GM19324 (cell line): Measurements from ENCODE around the gene HOXD3.

Experiments used
- ATAC-seq: cut with Tn5 transposase; IDR thresholded peaks from one replicate; pipeline ENCODE4 v1.9.1; 2021; ENCODE audit warnings: mild to moderate bottlenecking, moderate library complexity; ENCODE audit not compliant: unreplicated experiment, low FRiP score

HOXD3 gene

DNA sequence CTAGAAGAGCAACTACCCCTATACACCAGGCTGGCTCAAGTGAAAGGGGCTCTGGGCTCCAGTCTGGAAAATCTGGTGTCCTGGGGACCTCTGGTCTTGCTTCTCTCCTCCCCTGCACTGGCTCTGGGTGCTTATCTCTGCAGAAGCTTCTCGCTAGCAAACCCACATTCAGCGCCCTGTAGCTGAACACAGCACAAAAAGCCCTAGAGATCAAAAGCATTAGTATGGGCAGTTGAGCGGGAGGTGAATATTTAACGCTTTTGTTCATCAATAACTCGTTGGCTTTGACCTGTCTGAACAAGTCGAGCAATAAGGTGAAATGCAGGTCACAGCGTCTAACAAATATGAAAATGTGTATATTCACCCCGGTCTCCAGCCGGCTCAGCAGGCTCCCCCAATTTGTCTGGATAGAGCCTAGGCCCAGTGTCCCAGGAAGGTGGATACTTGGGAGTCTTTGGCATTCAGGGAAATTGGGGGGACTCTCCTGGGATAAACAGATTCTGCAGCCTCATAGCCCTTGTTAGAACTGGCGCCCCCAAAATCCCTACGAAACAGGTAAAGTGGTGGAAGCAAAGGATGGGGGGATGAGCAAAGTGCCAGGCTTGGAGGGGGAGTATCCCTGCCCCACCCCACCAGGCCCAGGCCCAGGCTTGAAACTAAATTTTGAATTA, 8.2 kb upstream of the HOXD3 start:
- ATAC-seq, result no peak

DNA sequence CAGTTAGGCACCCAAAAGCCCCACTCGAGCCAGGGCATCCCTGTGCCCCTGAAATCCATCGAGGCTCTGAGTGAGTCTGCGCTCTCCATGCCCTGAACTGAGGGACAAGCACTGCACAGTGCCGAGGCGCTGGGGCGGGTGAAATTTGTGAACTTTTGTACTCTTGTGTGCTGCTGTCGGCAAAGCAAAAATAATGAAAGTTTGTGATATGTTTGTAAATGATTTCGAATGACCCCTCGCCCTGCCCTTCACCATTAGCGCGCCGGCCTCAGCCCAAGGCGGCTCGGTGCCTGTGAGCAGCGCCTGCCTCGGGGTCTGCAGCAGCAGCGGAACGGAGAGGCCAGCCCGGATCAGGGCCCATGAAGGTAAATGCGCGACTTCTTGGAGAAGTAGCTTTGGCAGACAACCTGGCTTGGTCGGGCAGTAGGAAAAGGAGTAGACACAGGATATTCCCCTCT, 7.6 kb upstream of the HOXD3 start:
- no peak for ATAC-seq

DNA sequence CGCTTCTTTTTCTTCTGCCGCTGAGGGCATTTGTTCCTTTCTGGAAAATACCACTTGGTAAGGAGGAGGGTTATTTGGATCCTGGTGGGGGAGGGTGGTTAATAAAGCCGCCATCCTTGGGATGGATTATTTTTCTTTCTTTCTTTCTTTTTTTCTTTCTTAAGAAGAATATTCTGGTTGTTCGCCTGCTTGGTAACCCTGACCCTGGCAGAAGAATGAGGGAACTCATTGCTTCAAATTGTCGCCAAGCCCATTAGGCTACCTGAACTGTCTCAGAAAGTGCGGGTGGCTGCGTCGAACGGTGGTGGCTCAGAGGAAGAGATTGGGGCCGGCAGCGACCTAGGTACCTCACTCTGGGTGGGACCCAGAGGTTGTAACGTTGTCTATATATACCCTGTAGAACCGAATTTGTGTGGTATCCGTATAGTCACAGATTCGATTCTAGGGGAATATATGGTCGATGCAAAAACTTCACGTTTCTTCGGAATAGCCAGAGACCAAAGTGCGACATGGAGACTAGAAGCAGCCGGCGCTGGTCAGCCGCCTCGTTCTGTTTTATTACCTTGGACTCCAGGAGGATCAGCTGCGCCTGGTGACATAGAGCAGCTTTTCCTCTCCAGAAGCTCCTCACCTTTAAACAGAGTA, 7.0 kb upstream of the HOXD3 start:
- no peak for ATAC-seq

DNA sequence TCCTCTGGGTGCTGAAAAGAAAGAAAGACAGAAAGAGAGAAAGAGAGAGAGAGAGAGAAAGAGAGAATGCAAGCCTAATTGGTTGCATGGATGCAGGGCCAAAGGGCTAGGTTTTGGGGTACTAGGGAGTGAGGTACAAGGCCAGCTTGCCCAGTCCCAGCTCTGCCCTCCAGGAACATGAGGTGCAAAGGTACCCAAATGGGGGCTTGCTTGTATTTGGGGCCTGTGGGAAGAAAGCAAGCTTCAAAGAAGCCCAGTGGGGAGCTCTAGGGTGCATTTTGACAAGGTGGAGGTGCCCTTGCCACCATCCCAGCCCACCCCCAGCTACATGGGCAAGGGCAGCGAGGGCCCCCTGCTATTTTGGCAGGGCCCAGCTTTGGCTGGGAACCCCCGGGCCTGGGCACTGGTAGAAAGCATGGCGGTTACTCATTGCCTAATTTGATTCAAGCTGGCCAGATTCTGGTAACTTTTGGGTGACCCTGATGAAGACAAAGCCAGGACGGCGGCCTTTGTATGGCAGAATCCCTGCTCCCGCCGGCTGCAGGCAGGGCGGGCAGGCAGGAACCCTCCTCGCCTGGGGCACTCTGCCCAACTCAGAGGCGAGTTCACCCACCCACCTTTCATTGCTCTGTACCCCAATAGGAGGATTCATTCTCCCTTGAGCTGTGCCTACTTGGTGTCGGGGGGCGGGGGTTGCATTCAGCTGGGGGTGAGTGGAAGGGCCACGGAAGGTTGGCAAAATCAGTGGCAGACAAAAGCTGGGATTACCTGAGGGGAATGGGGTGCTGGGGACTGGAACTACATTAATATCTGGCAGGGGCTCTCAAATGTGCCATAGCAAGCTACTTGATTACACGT, 6.3 kb upstream of the HOXD3 start:
- no peak for ATAC-seq

DNA sequence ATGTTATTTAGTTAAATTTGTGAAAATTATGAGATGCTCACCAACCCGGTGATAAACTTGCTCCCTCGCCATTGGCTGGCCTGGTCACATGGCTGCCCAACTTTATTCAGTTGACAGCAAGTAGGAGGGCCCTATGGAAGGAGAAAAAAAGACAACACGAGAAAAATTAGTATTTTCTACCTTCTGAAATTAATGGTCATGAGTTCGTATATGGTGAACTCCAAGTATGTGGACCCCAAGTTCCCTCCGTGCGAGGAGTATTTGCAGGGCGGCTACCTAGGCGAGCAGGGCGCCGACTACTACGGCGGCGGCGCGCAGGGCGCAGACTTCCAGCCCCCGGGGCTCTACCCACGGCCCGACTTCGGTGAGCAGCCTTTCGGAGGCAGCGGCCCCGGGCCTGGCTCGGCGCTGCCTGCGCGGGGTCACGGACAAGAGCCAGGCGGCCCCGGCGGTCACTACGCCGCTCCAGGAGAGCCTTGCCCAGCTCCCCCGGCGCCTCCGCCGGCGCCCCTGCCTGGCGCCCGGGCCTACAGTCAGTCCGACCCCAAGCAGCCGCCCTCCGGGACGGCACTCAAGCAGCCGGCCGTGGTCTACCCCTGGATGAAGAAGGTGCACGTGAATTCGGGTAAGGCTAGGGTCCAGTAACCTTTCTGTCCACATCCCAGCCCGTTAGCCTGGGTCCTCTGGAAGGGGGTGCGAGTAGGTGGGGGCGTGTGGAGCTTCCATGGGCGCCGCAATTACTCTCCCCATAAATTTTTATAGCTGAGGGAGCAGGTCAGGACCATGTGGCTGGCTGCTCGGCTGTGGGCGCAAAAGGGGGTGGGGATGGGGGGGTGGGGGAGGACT, 5.4 kb upstream of the HOXD3 start, which contains the start of gene HOXD4:
Gene HOXD4, plus strand, starts transcription at position 109 of the 846 bp plus-strand sequence. Its CDS starts 84 bp downstream, at position 193.
- no peak for ATAC-seq

DNA sequence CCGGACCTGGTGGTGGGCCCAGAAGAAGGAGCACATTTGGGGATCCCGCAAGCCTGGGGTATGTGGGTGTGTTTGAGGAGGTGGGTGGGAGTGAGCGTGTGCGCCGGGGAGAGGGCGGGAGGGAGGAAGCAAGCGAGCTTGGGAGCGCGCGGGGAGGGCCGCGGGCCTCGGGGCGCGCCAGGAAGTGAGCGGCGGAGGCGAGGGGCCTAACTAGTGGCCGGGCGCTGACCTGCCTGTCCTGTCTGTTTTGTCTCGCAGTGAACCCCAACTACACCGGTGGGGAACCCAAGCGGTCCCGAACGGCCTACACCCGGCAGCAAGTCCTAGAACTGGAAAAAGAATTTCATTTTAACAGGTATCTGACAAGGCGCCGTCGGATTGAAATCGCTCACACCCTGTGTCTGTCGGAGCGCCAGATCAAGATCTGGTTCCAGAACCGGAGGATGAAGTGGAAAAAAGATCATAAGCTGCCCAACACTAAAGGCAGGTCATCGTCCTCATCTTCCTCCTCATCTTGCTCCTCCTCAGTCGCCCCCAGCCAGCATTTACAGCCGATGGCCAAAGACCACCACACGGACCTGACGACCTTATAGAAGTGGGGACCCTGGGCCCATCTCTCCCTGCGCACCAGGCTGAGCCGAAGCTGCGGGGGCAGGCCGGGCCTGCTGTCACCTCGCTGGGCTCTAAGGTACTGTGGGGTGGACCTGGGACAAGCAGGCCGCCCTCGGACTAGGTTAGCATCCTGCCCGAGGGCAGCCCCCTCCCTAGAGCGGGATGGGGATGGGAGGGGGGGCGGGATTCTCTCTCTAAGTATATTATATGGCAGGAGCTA, 4.5 kb upstream of the HOXD3 start:
- ATAC-seq, result no peak

DNA sequence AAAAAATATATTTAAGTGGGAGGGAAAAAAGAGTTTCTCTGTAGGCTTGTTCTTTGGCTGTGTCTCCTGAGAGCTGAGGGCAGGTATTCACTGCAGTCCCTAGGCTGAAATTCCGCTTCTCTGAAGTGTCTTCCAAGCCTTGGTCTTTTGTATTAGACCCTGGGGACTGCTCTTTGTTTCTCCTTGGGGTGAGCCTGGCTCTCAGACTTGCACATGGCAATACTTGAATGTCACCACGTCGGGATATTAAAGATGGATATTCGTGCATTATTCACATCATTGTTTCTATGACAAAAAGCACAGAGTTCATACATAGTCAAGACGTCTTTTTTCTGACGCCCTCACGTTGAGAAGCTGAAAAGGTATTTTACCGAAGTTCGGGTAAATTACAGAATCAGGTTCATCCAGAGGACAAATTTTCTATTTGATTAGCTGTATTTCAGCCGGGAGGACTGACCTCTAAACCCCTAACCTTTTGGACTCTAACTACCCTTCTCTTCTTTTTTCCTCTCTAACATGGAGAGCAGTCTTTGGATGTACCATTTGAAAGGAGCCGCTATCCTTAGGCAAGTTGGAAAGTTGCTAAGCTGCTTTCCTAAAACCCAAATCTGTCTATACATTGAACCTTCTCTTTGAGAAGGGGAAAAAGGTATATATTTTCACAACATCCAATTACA, 2.4 kb upstream of the HOXD3 start:
- no peak for ATAC-seq

DNA sequence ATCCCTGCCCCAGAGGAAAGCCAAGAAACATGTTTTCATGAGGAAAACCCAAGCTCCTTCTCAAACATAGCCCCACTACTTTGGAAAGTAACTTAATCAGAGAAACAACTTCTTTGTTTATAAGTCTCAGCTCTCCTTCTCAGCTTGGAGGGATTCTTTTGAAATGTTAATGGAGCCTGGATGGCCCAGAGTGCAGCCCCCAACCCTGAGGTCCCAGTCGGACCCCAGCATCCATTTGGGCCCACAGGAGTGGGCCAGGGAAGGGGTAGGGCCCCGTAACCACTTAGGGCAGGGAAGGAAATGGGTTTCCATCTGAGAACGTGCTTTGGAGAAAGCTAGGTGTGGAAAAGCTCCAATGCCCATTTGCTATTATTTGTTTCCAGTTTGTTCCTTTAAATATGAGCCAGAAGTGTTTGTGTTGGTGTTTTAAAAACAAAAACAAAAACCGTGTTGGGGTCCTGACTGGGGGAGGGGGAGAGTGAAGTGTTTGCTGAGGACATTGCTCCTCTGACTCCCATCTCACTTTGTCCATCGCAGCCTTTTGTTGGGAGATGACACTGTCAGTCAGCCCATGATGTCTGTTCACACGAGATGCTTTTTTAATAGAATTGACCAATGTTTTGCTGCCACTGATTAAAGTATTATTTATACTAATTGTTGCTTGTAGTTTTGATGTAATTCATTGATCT, 1.6 kb upstream of the HOXD3 start:
- no peak for ATAC-seq

DNA sequence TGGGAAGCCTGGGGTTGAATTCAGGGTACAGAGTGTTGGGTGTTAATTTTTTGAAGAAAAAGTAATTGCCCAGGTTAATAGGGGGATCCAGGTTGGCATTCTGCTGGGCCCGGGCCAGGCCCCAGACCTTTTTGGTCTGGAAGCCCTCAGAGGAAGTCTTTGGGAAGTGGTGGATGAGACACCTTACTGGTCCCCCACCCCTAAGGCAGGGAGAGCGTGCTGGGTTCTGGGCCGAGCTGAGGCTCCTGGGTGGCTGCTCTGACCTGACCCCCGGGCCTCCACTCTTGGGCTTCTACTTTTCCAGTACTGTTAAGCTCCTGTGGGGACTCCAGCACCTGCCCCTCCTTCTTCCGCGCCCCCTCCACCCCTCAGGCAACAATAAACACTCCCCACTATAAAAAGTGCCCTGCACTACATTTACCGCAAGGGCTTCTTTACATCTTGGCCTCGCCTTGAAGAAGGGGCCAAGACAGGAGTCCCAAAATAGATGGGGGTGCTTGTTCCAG, 753 bp upstream of the HOXD3 start:
- no peak for ATAC-seq

DNA sequence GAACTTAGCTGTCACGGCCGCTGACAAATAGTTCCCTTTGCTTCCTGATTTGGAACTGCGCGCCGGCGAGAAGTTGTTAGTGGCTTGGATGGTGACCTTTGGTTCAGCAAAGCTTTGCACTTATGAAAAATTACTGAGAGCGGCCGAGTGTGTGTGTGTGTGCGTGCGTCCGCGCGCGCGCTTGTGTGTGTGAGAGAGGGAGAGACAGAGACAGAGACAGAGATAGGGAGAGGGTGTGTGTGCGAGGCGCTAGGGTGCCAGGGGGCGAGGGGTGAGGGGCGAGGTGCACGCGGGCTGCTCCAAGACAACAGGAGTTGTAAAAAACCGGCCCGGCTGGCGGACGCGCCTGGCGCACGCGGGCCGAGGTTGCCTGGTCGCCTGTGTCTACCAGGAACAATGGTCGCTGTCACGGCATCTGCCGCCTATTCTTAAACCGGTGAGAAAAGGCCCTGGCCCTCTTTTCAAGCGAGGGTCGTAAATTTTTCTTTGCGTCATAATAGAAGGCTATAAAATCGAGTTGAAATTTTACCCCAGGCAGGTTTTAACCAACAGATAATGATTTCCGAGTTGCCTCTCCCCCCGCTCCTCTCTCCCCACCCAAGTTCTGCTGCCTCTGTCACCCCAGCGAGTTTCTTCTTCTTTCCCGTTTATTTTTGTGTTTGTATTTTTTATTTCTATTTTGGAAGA, 535 bp downstream of the HOXD3 start:
- no peak for ATAC-seq

DNA sequence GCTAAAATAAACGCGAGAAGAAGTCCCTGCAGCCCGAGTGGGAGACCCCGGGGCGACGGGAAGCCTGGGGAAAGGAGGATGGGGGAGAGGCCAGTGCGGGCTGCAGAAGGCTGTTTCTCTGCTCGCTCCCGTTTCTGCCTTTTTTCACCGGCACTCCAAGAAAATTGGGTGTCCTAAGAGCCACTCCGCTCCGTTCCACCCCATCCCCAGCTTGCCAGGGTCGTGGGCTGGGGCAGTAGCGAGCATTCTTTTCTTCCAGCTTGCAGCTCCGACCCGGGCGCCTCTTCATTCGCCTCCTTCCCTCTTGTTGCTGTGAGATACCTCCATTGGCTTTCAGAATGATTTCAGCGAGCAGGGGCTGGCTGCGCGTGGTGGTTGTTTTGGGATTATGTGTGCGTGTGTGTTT, 1.1 kb downstream of the HOXD3 start:
- ATAC-seq, result no peak

DNA sequence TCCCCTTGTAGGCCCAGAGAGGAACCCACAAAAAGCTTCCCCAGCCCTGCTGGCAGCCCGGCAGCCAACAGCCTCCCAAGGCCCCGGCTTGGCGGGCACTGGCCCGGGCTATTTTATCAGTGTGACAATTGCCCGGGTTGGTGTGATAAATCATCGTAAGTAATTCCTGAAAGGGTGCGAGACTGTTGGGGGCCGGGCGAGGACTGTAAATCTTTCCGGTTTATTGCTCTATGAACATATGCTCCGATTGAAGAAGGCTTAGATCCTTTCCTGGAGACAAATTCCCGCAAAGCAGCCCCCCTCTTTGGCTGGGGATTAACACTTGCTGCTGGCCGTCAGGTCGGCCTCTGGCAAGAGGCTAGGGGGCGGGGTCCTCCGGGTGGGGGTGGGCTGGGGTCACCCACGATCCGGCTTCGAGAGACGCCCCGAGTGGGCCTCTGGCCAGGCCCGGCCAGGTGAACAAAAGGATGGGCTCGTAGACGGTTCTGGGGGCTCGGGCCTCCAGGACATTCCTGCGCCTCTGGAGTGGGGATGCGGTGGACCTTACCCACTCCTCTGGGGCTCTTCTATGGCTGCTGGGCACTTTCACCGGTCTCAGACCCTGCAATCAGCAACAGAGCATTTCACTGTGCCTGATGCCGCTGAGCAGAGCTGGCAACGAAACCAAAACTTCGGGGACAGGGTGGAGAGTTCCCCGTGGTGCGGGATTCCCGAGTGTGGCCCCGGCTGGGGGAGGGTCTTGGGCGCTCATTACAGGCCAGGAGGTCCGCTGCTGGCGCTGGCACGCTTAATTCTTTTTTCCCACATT, 2.0 kb downstream of the HOXD3 start:
- ATAC-seq, result no peak

DNA sequence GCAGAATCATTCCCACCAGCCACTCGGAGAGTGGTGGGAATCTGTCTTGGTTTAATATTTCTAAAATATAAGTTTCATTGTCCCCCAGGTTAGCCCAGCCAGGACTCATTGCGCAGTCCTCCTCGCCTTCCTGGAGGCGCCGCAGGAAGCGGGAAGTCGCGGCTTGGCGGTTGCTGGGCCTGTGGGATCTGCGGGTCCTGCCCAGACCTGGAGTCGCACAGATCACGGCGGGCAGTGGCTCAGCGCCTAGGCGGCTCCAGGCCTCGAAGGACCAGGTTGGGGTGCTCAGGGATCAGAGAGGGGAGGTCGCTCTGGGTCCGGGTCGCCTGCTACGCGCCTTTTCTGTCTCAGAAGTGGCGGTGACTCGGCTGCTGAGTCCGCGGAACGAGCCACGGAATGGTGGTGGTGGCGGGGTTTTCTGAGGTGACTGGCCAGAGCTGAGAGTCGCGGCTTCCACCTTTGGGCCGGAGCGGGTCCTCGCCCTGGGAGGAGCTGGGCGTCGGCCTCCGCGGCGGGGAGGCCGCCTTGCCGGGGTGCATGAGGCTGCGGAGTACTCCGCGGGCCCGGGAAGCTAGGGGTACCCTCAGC, 2.6 kb downstream of the HOXD3 start:
- no peak for ATAC-seq

DNA sequence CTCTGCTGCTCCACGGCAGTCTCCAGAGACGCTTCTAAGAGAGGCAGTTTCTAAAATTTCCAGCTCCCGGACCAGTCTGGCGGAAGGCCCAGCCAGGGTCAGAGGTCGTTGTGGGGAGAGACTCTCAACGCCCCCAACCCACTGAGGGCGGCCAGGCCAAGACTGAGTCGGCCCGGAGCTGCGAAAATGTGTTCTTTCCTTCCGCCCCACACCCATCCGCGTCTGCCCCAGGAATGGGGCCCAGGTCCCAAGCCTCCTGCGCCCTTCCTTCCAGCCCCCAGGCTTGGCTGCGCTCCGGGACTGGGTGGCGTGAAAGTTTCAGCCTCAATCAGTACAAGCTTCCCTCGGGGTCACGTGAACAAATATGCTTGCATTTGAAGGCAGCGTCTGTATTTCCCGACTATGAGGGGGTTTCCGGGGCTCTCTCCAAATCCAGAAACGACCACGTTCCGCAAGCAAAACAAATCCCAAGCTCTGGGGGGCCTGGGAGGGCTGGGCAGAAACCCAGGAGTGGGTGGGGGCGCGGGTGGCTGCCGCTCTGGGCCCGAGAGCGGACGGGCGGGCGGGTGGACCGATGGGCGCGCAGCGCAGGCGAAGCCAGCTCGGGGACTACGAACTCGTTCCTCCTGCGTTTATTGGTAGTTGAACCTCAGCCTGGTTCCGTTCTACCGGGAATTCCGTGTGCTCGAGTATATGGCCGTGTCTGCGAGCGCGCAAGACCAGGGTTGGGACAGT, 3.3 kb downstream of the HOXD3 start:
- no peak for ATAC-seq

DNA sequence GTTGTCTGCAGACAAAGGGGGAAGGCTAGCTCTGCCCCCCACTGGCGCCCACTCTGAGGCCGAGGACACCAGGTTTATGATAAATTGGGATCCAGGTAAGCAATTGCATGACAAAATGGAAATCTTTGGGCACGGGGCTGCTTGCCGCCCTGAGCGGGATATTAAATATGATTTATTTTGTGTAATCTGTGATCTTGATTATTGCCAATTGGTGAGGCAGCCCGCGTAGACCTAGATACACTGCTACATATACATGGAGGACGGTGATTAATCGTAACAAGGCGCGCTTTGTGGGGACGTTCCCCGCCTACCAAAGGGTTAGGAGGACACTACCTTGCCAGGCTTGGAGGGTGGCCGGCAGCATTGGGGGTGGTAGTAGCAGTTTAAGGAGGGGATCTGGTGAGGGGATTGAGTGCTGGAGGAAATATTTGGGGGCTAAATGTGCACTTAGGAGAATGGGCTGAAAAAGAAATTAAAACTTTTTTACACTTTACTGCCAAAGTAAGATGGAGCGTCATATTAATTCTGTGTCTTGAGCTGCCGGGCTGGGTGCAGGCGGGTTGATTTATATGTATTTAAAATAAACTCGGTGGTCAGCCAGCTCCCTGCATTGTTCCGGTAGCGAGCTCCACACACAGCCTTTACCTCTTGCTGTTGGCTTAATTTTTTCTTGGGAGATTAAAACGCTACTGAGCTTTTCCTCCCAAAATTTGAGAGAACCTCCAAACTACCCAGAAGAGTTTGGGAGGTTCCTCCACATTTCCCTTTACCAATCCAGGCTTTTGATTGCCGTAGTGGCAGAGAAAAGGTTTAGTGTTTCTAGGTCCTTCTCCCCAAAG, 4.1 kb downstream of the HOXD3 start:
- no peak for ATAC-seq
